Measurements from ENCODE around the gene CLCNKB. TPM values are rescaled to one million over a fixed set of nuclear protein-coding genes. Genes with fewer than 3 reads are reported as not detected.

Gene CLCNKB
- total RNA-seq, 1 experiment from 2014 or later = 1.1 TPM

DNA sequence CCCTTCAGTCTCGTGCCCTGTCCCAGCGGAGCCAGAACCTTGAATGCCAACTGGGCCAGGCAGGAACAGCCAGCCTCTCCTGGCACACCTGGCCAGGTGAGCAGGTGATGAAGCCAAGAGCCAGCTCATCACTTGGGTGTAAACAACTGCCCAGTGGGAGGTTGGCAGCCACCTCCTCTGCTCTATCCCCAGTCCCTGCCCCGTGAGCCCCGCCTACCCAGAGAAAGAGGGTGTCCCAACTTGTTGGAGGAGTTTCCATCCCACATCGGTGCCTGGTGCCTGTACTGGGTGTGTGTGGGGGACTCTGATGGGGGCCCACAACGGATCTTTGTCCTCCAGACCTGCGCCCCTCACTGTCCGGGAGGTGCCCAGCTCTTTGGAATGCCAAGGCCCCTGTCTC, 47.7 kb downstream of the CLCNKB start:
- Histone ChIP-seq H3K9me2 (ENCODE audit: insufficient read depth) (no peaks in the 10 kb centered on the region), H3K27me3 (ENCODE audit: insufficient read depth, low read depth) (no peaks in the 10 kb centered on the region), H3K79me2 (ENCODE audit: low read depth) (no peaks in the 10 kb centered on the region), H4K20me1 (ENCODE audit: insufficient read depth) (no peaks in the 10 kb centered on the region), H3K4me3 (no peak overlapping the region), H3K36me3 (ENCODE audit: low read depth) (no peaks in the 10 kb centered on the region), H2AFZ (no peak overlapping the region), H3K4me2 (peak overlapping the region; percentile 81), H3K4me1 (replicated peaks; ENCODE audit: insufficient read depth) (peaks cover 69% of the 10 kb centered on the region), H3F3A (ENCODE audit: insufficient read depth, low read depth) (peaks cover 30% of the 10 kb centered on the region), H3K27ac (no peak overlapping the region), H3K9me3 (ENCODE audit: insufficient read depth, low read depth) (no peaks in the 10 kb centered on the region)
- no TSS peak for BruUV-seq (replicated peaks)
- DNase-seq = peak; percentile 71 to 74
- ChIA-PET POLR2A (ENCODE audit: unreplicated experiment) (interaction anchor here (0.6 to 0.8 kb wide), 2 partner anchors 63 to 181 kb away, joined by 3 to 6 read pairs; no protein-coding TSS in a partner anchor), CTCF (no interaction called here)
- intact Hi-C loops (cut with micrococcal nuclease; ENCODE audit: unreplicated experiment) = no loop called here
- TF ChIP-seq, protein P1, sequence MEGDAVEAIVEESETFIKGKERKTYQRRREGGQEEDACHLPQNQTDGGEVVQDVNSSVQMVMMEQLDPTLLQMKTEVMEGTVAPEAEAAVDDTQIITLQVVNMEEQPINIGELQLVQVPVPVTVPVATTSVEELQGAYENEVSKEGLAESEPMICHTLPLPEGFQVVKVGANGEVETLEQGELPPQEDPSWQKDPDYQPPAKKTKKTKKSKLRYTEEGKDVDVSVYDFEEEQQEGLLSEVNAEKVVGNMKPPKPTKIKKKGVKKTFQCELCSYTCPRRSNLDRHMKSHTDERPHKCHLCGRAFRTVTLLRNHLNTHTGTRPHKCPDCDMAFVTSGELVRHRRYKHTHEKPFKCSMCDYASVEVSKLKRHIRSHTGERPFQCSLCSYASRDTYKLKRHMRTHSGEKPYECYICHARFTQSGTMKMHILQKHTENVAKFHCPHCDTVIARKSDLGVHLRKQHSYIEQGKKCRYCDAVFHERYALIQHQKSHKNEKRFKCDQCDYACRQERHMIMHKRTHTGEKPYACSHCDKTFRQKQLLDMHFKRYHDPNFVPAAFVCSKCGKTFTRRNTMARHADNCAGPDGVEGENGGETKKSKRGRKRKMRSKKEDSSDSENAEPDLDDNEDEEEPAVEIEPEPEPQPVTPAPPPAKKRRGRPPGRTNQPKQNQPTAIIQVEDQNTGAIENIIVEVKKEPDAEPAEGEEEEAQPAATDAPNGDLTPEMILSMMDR (conservative IDR thresholded peaks at IDR 0.05) = no peak
- no peak for TF ChIP-seq EZH2 (IDR thresholded peaks at IDR 0.05; ENCODE audit: low read depth)

DNA sequence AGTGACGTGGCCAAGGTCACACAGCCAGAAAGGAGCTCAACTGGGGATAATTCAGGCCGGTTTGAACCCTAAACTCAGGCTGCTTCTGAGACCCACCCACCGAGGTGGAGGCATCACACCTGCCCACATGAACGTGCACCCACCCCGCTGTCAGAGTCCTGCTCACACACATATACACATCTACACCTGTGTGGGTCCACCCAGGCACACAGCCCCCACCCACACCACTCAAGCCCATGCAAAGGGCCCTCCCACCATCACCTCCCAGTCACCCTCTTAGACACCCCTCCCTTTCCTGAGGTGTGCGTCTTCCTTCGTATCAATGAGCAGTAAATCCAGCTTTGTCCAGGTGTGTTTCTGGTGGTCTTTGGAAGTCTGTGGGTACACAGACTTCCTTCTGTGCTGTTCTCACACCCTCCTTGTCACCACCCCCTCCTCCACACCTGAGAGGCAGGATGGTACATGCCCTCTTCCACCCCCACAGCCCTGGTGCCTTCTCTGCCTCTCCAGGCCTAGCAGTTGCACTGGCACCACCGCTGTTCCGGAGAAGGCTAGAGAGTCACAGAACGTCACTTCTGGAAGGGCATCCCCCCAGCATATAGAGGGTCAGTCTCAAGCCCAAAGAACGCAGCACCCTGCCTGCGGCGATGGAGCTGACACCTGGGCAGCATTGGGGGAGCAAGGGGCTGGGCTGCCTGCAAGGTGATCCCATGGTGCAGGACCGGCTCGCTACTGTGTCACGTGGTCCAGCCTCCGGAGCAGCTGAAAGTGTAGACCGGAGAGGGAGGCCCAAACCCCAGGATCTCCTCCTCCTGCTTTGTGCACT, 48.7 kb downstream of the CLCNKB start:
- ChIA-PET CTCF (no interaction called here), POLR2A (ENCODE audit: unreplicated experiment) (no interaction called here)
- Histone ChIP-seq H3K4me3 (no peak overlapping the region), H3F3A (ENCODE audit: insufficient read depth, low read depth) (peaks cover 24% of the 10 kb centered on the region), H3K79me2 (ENCODE audit: low read depth) (no peaks in the 10 kb centered on the region), H3K4me2 (no peak overlapping the region), H3K36me3 (ENCODE audit: low read depth) (no peaks in the 10 kb centered on the region), H3K27ac (no peak overlapping the region), H3K4me1 (replicated peaks; ENCODE audit: insufficient read depth) (peaks cover 63% of the 10 kb centered on the region), H2AFZ (no peak overlapping the region), H4K20me1 (ENCODE audit: insufficient read depth) (no peaks in the 10 kb centered on the region), H3K9me3 (ENCODE audit: insufficient read depth, low read depth) (no peaks in the 10 kb centered on the region), H3K9me2 (ENCODE audit: insufficient read depth) (no peaks in the 10 kb centered on the region), H3K27me3 (ENCODE audit: insufficient read depth, low read depth) (no peaks in the 10 kb centered on the region)
- TF ChIP-seq, protein P1 (conservative IDR thresholded peaks at IDR 0.05) = no peak
- no peak for TF ChIP-seq EZH2 (IDR thresholded peaks at IDR 0.05; ENCODE audit: low read depth)
- intact Hi-C loops (cut with micrococcal nuclease; ENCODE audit: unreplicated experiment) = no loop called here
- no peak for DNase-seq
- no TSS peak for BruUV-seq (replicated peaks)

DNA sequence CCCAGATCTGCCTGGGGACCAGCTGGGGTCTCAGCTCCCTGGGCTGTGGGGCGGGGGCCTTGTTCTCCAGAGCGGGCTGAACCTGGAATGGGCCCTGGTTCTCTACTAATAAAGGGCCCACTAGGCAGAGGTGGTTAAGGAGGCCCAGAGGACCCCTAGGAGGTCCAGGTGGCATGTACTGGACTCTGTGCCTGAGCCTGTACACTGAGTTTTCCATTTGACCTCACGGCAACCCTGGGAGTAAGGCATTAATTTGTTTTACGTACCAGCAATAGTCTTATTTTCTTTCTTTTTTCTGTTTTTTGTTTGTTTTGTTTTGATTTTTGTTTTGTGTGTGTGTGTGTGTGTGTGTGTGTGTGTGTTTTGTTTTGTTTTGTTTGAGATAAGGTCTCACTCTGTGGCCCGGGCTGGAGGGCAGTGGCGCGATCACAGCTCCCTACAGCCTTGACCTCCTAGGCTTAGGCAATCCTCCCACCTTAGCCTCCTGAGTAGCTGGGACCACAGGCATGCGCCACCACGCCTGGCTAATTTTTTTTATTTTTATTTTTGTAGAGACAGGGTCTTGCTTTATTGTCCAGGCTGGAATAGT, 49.4 kb downstream of the CLCNKB start:
- no peak overlapping the region for H3K27ac ChIP-seq
- no TSS peak for BruUV-seq (replicated peaks)
- no peak for TF ChIP-seq EZH2 (IDR thresholded peaks at IDR 0.05; ENCODE audit: low read depth)
- TF ChIP-seq, protein P1 (conservative IDR thresholded peaks at IDR 0.05) = no peak
- H3K4me3 ChIP-seq = no peak overlapping the region
- peaks cover 24% of the 10 kb centered on the region for H3F3A ChIP-seq (ENCODE audit: insufficient read depth, low read depth)
- H3K36me3 ChIP-seq (ENCODE audit: low read depth) = no peaks in the 10 kb centered on the region
- no peak for DNase-seq
- peaks cover 62% of the 10 kb centered on the region for H3K4me1 ChIP-seq (replicated peaks; ENCODE audit: insufficient read depth)
- CTCF ChIA-PET = no interaction called here
- no peaks in the 10 kb centered on the region for H3K27me3 ChIP-seq (ENCODE audit: insufficient read depth, low read depth)
- H4K20me1 ChIP-seq (ENCODE audit: insufficient read depth) = no peaks in the 10 kb centered on the region
- H3K79me2 ChIP-seq (ENCODE audit: low read depth) = no peaks in the 10 kb centered on the region
- H3K4me2 ChIP-seq = no peak overlapping the region
- no peak overlapping the region for H2AFZ ChIP-seq
- intact Hi-C loops (cut with micrococcal nuclease; ENCODE audit: unreplicated experiment) = no loop called here
- POLR2A ChIA-PET (ENCODE audit: unreplicated experiment) = no interaction called here
- no peaks in the 10 kb centered on the region for H3K9me2 ChIP-seq (ENCODE audit: insufficient read depth)
- no peaks in the 10 kb centered on the region for H3K9me3 ChIP-seq (ENCODE audit: insufficient read depth, low read depth)

Data from PC-9 (cell line).